Neuronal stem cell (in vitro differentiated cells): ENCODE results near the gene CCDC57.

Source experiments
- DNase-seq: peaks from one replicate; pipeline ENCODE4 v3.0.0-alpha.2; 2013; ENCODE audit warnings: low spot score
- H2AFZ ChIP-seq: one replicate; pipeline ENCODE4 v1.6.1; 2013; ENCODE audit warnings: mild to moderate bottlenecking, low read length, inconsistent platforms
- H2AK5ac ChIP-seq: 2 replicates; pipeline ENCODE4 v1.6.1; 2013; ENCODE audit warnings: low read depth, mild to moderate bottlenecking, inconsistent platforms, low read length, moderate library complexity, mixed read lengths
- H2BK120ac ChIP-seq: 2 replicates; pipeline ENCODE4 v1.6.1; 2013; ENCODE audit warnings: low read depth, mild to moderate bottlenecking, inconsistent platforms, low read length, moderate library complexity, mixed read lengths
- H2BK12ac ChIP-seq: one replicate; pipeline ENCODE4 v1.6.1; 2013; ENCODE audit warnings: low read length, inconsistent platforms
- H2BK15ac ChIP-seq: 2 replicates; pipeline ENCODE4 v1.6.1; 2013; ENCODE audit warnings: mild to moderate bottlenecking, low read length, inconsistent platforms, mixed read lengths
- H2BK5ac ChIP-seq: one replicate; pipeline ENCODE4 v1.6.1; 2013; ENCODE audit warnings: inconsistent platforms, mild to moderate bottlenecking, low read length, moderate library complexity
- H3K14ac ChIP-seq: one replicate; pipeline ENCODE4 v1.6.1; 2013; ENCODE audit warnings: low read length, inconsistent platforms
- H3K18ac ChIP-seq: 2 replicates; pipeline ENCODE4 v1.6.1; 2013; ENCODE audit warnings: low read length, inconsistent platforms
- H3K23ac ChIP-seq: 2 replicates; pipeline ENCODE4 v1.6.1; 2013; ENCODE audit warnings: low read depth, mild to moderate bottlenecking, mixed read lengths, low read length, inconsistent platforms; ENCODE audit not compliant: poor library complexity
- H3K27ac ChIP-seq: replicated peaks from 3 replicates; pipeline ENCODE4 v1.5.1; 2013; ENCODE audit warnings: low read length, inconsistent platforms
- H3K27me3 ChIP-seq, 3 experiments: 2 replicates each; pipeline ENCODE4 v1.6.1; 2013; ENCODE audit warnings: low read length in 3 of 3, mild to moderate bottlenecking in 2 of 3, inconsistent platforms in 1 of 3, low read depth in 1 of 3, mixed read lengths in 1 of 3, moderate library complexity in 1 of 3; ENCODE audit not compliant: control insufficient read depth in 3 of 3, insufficient read depth in 3 of 3
- H3K36me3 ChIP-seq, 2 donors: replicated peaks in 1 of 2; 2 replicates each; pipeline ENCODE4 v1.6.1; 2013; ENCODE audit warnings: low read length in 2 of 2; ENCODE audit not compliant: control insufficient read depth in 2 of 2, insufficient read depth in 2 of 2
- H3K4ac ChIP-seq: 2 replicates; pipeline ENCODE4 v1.6.1; 2013; ENCODE audit warnings: inconsistent platforms, mild to moderate bottlenecking, low read length, moderate library complexity
- H3K4me1 ChIP-seq, 2 donors: 1 replicate in 1 of 2; 2 replicates in 1 of 2; pipeline ENCODE4 v1.6.1; 2013; ENCODE audit warnings: low read length in 2 of 2, low read depth in 1 of 2; ENCODE audit not compliant: control insufficient read depth in 2 of 2, insufficient read depth in 1 of 2
- H3K4me2 ChIP-seq: one replicate; pipeline ENCODE4 v1.6.1; 2013; ENCODE audit warnings: mild to moderate bottlenecking, low read length, inconsistent platforms; ENCODE audit not compliant: insufficient read depth, poor library complexity, severe bottlenecking
- H3K4me3 ChIP-seq, 2 donors: 2 replicates each; pipeline ENCODE4 v1.5.1; 2013; ENCODE audit warnings: low read length in 2 of 2, mild to moderate bottlenecking in 2 of 2, inconsistent platforms in 1 of 2, moderate library complexity in 1 of 2
- H3K79me1 ChIP-seq: one replicate; pipeline ENCODE4 v1.6.1; 2013; ENCODE audit warnings: low read depth, mild to moderate bottlenecking, inconsistent platforms, low read length, moderate library complexity
- H3K9ac ChIP-seq: one replicate; pipeline ENCODE4 v1.6.1; 2013; ENCODE audit warnings: mild to moderate bottlenecking, low read depth, low read length, inconsistent platforms; ENCODE audit not compliant: poor library complexity
- H3K9me3 ChIP-seq, 2 donors: replicated peaks in 1 of 2; 2 replicates each; pipeline versions ENCODE3 to v1.6.1; 2013; ENCODE audit warnings: low read length in 2 of 2, mild to moderate bottlenecking in 2 of 2, inconsistent platforms in 1 of 2, low read depth in 1 of 2, mixed read lengths in 1 of 2, moderate library complexity in 1 of 2; ENCODE audit not compliant: control insufficient read depth in 2 of 2, insufficient read depth in 1 of 2
- H4K8ac ChIP-seq: one replicate; pipeline ENCODE4 v1.6.1; 2013; ENCODE audit warnings: low read depth, mild to moderate bottlenecking, inconsistent platforms, low read length, moderate library complexity
- H4K91ac ChIP-seq: one replicate; pipeline ENCODE4 v1.6.1; 2013; ENCODE audit warnings: low read length, low read depth, mild to moderate bottlenecking, inconsistent platforms; ENCODE audit not compliant: poor library complexity
- WGBS, 2 donors: extraction: QIAGEN DNeasy Blood & Tissue Kit; methylation state at CpG; one replicate each; pipeline ENCODE4 v1.1.7; 2013; ENCODE audit warnings: missing lambda C conversion rate in 2 of 2, mixed read lengths in 1 of 2; ENCODE audit not compliant: insufficient read length in 2 of 2, insufficient replicate concordance in 1 of 2; ENCODE audit errors: extremely low coverage in 2 of 2; 5-methylcytosine and 5-hydroxymethylcytosine counted together

Gene CCDC57

GRCh38 chr17:82198092-82198491 is 14.6 kb downstream of the CCDC57 start:
- WGBS, 2 donors, result no CpG with 5 or more reads among the region's 4 CpGs
- no peak overlapping the region for H3K14ac ChIP-seq
- H4K8ac ChIP-seq, result no peak overlapping the region
- H3K4me2 ChIP-seq, result no peak overlapping the region
- DNase-seq, result no peak
- H4K91ac ChIP-seq, result no peak overlapping the region
- no peak overlapping the region for H3K18ac ChIP-seq
- H3K4ac ChIP-seq, result no peak overlapping the region
- no peaks in the 10 kb centered on the region for H3K27me3 ChIP-seq
- H3K27ac ChIP-seq, result no peak overlapping the region
- H3K23ac ChIP-seq, result no peak overlapping the region
- no peak overlapping the region for H3K9ac ChIP-seq
- H3K9me3 ChIP-seq, result peaks cover 0 to 6% of the 10 kb centered on the region in 2 donors
- no peak overlapping the region for H2BK15ac ChIP-seq
- no peak overlapping the region for H2BK12ac ChIP-seq
- no peaks in the 10 kb centered on the region for H3K4me1 ChIP-seq
- no peak overlapping the region for H3K4me3 ChIP-seq
- H2AK5ac ChIP-seq, result no peak overlapping the region
- no peak overlapping the region for H2AFZ ChIP-seq
- no peak overlapping the region for H2BK5ac ChIP-seq
- H3K36me3 ChIP-seq, result peaks cover 34 to 71% of the 10 kb centered on the region in 2 donors
- no peak overlapping the region for H2BK120ac ChIP-seq
- peaks cover 2% of the 10 kb centered on the region for H3K79me1 ChIP-seq

- Histone ChIP-seq H3K4me3 (no peak overlapping the region), H3K23ac (no peak overlapping the region), H2BK15ac (no peak overlapping the region), H3K4me1 (no peaks in the 10 kb centered on the region), H3K4ac (no peak overlapping the region), H4K91ac (no peak overlapping the region), H3K27me3 (no peaks in the 10 kb centered on the region), H3K18ac (no peak overlapping the region), H2AK5ac (no peak overlapping the region), H3K9me3 (peaks cover 0 to 6% of the 10 kb centered on the region in 2 donors), H3K79me1 (no peaks in the 10 kb centered on the region), H2AFZ (no peak overlapping the region), H2BK5ac (no peak overlapping the region), H3K14ac (no peak overlapping the region), H3K36me3 (peaks cover 40 to 82% of the 10 kb centered on the region in 2 donors), H2BK12ac (no peak overlapping the region), H3K27ac (no peak overlapping the region), H2BK120ac (no peak overlapping the region), H4K8ac (no peak overlapping the region), H3K4me2 (no peak overlapping the region), H3K9ac (no peak overlapping the region)
- WGBS, 2 donors, result no CpG with 5 or more reads among the region's 25 CpGs
- no peak for DNase-seq
Measured at GRCh38 chr17:82195675-82196672, 16.7 kb downstream of the CCDC57 start.

DNA sequence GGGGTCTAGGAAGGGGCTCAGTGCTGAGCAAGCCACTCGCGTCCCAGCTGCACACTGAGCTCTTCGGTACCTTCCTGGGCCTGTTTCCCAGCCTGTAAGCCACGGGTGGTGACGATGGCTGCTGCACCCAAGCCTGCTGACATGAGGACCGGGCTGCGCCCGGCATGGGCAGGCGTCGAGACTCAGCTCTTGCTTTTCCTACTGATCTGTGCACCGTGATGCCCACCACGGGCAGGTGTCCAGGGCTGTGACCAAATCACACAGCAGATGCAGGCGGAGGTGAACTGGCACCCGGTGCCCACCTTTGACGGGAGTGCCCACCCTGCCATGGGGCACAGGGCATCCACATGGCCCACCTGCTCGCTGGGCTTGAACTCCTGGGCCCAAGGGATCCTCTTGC is 17.9 kb downstream of the CCDC57 start:
- Histone ChIP-seq H3K4me3 (no peak overlapping the region), H3K23ac (no peak overlapping the region), H3K27me3 (no peaks in the 10 kb centered on the region), H3K9me3 (peaks cover 0 to 6% of the 10 kb centered on the region in 2 donors), H2BK15ac (no peak overlapping the region), H2BK5ac (no peak overlapping the region), H3K18ac (no peak overlapping the region), H3K79me1 (no peaks in the 10 kb centered on the region), H2AFZ (no peak overlapping the region), H3K4ac (no peak overlapping the region), H2AK5ac (no peak overlapping the region), H3K4me2 (no peak overlapping the region), H2BK120ac (no peak overlapping the region), H3K9ac (no peak overlapping the region), H3K14ac (no peak overlapping the region), H4K91ac (no peak overlapping the region), H3K27ac (no peak overlapping the region), H3K36me3 (peaks cover 36 to 82% of the 10 kb centered on the region in 2 donors), H2BK12ac (no peak overlapping the region), H4K8ac (no peak overlapping the region), H3K4me1 (no peaks in the 10 kb centered on the region)
- no peak for DNase-seq
- no CpG with 5 or more reads among the region's 16 CpGs for WGBS, 2 donors

DNA sequence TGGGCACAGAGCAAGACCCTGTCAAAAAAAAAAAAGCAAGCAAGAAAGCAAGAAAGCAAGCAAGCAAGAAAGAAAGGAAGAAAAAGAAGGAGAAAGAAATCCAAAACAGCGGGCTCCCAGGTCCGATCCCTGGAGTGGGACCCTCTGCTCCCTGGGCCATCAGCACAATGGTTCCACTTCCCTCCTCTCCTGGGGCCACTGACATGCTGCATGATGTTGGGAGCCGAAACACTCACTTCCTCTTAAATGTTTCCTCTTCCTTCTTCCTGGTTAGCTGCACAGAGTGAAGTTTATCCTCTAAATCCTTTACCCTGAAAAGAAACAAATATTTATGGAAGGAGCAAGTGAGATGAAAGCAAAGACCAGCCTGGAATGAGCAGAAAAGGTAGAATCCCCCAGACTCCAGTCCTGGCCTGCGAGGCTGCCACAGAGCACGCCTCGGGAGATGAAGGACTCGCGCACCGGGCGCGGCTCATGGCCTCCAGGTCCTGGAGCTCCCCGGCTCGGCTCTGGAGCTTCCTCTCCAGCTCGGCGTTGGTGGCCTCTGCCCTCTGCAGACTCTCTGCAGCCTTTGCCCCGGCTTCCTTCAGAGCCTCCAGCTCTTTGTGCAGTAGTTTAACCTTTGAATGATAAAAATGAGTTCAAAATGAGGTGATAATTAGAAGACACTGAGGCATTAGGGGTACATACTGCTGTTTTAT is 19.0 kb downstream of the CCDC57 start:
- DNase-seq, result no peak
- Histone ChIP-seq H3K23ac (no peak overlapping the region), H3K9ac (no peak overlapping the region), H3K27ac (no peak overlapping the region), H4K91ac (no peak overlapping the region), H3K14ac (no peak overlapping the region), H2BK5ac (no peak overlapping the region), H3K27me3 (no peaks in the 10 kb centered on the region), H3K18ac (no peak overlapping the region), H3K9me3 (peaks cover 0 to 6% of the 10 kb centered on the region in 2 donors), H3K36me3 (peaks cover 33 to 75% of the 10 kb centered on the region in 2 donors), H2AFZ (no peak overlapping the region), H3K4me2 (no peak overlapping the region), H2BK12ac (no peak overlapping the region), H4K8ac (no peak overlapping the region), H2BK120ac (no peak overlapping the region), H3K4me1 (no peaks in the 10 kb centered on the region), H3K4me3 (no peak overlapping the region), H3K4ac (no peak overlapping the region), H3K79me1 (no peaks in the 10 kb centered on the region), H2AK5ac (no peak overlapping the region), H2BK15ac (no peak overlapping the region)
- WGBS, 2 donors, result no CpG with 5 or more reads among the region's 16 CpGs
